Glutamatergic neuron (in vitro differentiated cells): ENCODE data around the gene SEC16B. TPM values are rescaled to one million over a fixed set of nuclear protein-coding genes. Genes with fewer than 3 reads are reported as not detected.

Source experiments
- DNase-seq: peaks from one replicate; pipeline ENCODE4 v3.0.0; 2022
- H3K27ac Mint-ChIP-seq: one replicate; pipeline ENCODE4 v1.8.0; 2020; ENCODE audit warnings: mild to moderate bottlenecking, mixed read lengths, inconsistent platforms; ENCODE audit not compliant: unreplicated experiment
- H3K27me3 Mint-ChIP-seq: one replicate; pipeline ENCODE4 v1.8.0; 2020; ENCODE audit warnings: mild to moderate bottlenecking, moderate library complexity, mixed read lengths, inconsistent platforms; ENCODE audit not compliant: unreplicated experiment
- H3K36me3 Mint-ChIP-seq: one replicate; pipeline ENCODE4 v1.8.0; 2020; ENCODE audit warnings: mild to moderate bottlenecking, mixed read lengths, inconsistent platforms; ENCODE audit not compliant: unreplicated experiment
- H3K4me1 Mint-ChIP-seq: one replicate; pipeline ENCODE4 v1.8.0; 2020; ENCODE audit warnings: mild to moderate bottlenecking, low read depth, mixed read lengths, inconsistent platforms; ENCODE audit not compliant: unreplicated experiment
- H3K4me3 Mint-ChIP-seq: one replicate; pipeline ENCODE4 v1.8.0; 2020; ENCODE audit warnings: mild to moderate bottlenecking, mixed read lengths, inconsistent platforms; ENCODE audit not compliant: unreplicated experiment
- H3K9me3 Mint-ChIP-seq: one replicate; pipeline ENCODE4 v1.8.0; 2020; ENCODE audit warnings: mild to moderate bottlenecking, moderate library complexity, mixed read lengths, inconsistent platforms; ENCODE audit not compliant: unreplicated experiment
- total RNA-seq: library from RNA; stranded (reverse); fragmentation: NEBNext Ultra II Directional; extraction: Animal tissue kit (Norgen Biotek cat#: 25700); gene quantifications from one replicate; pipeline ENCODE4 v1.2.1, GENCODE V29; 2021; ENCODE audit not compliant: unreplicated experiment
- TF ChIP-seq, protein P1 (sequence below): fragments of 200-600 bp; sonication (generic); IDR thresholded peaks from one replicate; pipeline ENCODE4 v1.5.0; 2021; ENCODE audit not compliant: partially characterized antibody, unreplicated experiment

The SEC16B gene
- total RNA-seq, 1 donor from 2014 or later, result 0.93 TPM

DNA sequence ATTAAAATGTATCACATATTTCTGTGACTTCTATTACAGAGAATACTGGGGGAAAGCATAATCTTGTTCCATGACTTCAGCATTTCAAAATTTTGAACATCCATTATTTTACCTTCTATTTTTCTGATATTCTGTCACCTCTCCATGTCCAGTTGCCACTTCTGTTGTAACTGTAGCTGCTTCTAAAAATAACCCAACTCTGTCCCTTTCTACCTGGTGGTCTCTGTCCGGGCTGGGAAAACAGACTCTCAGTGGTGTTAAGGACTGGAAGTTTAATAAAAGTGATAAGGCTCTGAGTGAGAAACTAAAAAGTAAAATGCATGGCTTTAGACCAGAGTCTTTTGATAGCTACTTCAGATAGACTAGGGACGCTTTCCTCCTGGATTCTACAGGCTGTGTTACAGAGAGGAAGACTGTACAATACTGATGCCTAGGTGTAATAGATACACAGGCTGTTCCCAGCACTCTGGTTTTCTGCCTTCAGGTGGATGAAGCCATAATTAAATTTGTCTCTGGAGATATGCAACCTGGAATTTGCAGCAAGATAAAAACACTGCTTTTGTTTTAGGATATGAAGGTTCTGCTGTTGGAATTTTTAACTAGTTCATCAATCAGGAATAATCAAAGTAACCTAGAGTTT, 42.1 kb upstream of the SEC16B start:
- H3K27ac Mint-ChIP-seq, result no peak overlapping the region
- DNase-seq, result no peak
- H3K9me3 Mint-ChIP-seq, result no peaks in the 10 kb centered on the region
- H3K4me1 Mint-ChIP-seq, result no peaks in the 10 kb centered on the region
- no peaks in the 10 kb centered on the region for H3K36me3 Mint-ChIP-seq
- TF ChIP-seq, protein P1, sequence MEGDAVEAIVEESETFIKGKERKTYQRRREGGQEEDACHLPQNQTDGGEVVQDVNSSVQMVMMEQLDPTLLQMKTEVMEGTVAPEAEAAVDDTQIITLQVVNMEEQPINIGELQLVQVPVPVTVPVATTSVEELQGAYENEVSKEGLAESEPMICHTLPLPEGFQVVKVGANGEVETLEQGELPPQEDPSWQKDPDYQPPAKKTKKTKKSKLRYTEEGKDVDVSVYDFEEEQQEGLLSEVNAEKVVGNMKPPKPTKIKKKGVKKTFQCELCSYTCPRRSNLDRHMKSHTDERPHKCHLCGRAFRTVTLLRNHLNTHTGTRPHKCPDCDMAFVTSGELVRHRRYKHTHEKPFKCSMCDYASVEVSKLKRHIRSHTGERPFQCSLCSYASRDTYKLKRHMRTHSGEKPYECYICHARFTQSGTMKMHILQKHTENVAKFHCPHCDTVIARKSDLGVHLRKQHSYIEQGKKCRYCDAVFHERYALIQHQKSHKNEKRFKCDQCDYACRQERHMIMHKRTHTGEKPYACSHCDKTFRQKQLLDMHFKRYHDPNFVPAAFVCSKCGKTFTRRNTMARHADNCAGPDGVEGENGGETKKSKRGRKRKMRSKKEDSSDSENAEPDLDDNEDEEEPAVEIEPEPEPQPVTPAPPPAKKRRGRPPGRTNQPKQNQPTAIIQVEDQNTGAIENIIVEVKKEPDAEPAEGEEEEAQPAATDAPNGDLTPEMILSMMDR, result no peak
- H3K27me3 Mint-ChIP-seq, result no peaks in the 10 kb centered on the region
- H3K4me3 Mint-ChIP-seq, result no peak overlapping the region

DNA sequence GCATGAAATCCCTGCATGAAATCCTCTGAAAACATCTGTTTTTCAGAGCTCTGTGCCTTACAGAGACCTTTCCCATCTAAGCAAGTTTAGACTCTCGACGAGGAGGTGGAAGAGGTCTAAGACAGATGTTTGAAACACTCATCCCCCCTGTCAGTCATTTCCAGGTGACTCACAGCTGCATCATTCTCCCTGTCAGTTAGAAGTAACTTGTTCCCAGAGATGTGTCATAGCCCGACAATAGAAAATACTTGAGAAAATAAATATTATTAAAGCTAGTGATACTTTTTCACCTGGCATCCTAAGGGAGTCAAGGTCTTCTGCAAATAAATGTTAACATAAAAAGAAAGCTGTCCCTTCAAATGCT, 41.6 kb upstream of the SEC16B start:
- TF ChIP-seq, protein P1, result no peak
- Mint-ChIP-seq H3K27ac (no peak overlapping the region), H3K36me3 (no peaks in the 10 kb centered on the region), H3K4me1 (no peaks in the 10 kb centered on the region), H3K9me3 (no peaks in the 10 kb centered on the region), H3K4me3 (no peak overlapping the region), H3K27me3 (no peaks in the 10 kb centered on the region)
- no peak for DNase-seq

DNA sequence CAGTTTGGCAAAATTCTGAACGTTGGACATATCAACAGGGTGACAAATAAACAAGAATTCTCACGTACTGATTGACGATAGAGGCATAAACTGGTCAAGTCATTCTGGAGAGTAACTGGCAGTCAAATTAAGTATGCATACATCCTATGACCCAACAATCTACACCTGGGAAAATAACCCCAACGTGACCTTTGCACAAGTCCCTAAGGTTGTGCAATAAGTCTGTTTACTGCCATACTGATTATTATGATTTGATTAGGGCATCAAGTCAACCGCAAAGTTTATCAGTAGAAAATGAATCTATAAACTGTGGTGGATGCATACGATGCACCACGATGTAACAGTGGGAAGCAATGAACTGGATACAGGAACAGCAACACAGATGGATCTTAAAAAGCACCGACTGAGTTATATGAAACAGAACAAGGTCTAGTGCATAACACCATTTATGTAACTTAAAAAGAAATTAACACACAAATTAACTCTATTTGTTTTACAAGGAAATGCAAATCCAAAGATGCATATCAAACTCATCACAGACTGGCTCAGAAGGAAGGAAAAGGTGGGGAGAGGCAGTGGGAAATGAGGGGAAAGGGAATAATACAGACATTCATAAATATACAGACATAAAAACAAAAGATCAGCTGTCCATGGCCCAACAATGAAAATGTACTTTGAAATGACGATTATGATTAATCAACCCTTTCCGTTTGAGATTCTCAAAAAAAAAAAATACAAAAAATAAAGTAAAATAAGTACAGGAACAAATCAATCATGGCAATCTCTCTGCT, 41.0 kb upstream of the SEC16B start:
- Mint-ChIP-seq H3K9me3 (no peaks in the 10 kb centered on the region), H3K27me3 (no peaks in the 10 kb centered on the region), H3K27ac (no peak overlapping the region), H3K4me1 (no peaks in the 10 kb centered on the region), H3K4me3 (no peak overlapping the region), H3K36me3 (no peaks in the 10 kb centered on the region)
- TF ChIP-seq, protein P1, result no peak
- no peak for DNase-seq

DNA sequence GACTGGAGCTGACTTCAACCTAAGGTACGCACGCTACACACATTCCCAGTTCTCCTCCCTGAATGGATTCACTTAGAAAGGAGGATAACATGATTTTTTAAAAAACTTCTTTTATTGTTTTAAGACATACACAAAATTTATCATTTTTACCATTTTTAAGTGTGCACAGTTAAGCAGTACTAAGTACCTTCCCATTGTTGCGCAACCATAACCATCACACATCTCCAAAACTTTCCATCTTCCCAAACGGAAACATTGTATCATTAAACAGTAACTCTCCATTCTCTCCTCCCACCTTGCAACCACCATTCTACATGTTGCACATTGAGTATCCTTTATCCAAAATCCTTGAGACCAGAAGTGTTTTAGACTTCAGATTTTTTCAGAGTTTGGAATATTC, 36.2 kb upstream of the SEC16B start:
- H3K4me3 Mint-ChIP-seq, result no peak overlapping the region
- no peaks in the 10 kb centered on the region for H3K27me3 Mint-ChIP-seq
- H3K4me1 Mint-ChIP-seq, result no peaks in the 10 kb centered on the region
- H3K9me3 Mint-ChIP-seq, result no peaks in the 10 kb centered on the region
- TF ChIP-seq, protein P1, result no peak
- no peak overlapping the region for H3K27ac Mint-ChIP-seq
- DNase-seq, result no peak
- H3K36me3 Mint-ChIP-seq, result no peaks in the 10 kb centered on the region

DNA sequence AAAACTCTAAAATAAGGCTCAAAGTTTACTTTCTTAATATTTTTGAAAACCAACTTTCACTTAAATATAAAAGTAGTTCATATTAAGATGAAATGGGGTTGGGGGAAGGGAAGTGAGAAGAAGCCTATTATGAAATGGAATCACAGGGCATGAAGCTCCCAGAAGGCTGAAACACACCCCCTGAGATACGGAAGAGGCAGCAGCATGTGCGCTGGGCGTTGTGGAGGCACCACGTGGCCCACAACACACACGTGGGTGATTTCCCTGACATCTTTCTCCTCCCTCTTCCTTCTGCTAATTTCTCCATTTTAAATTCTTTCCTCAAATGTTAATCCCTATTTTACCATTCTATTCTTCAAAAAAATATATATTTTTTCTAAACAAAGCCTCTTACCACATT, 35.6 kb upstream of the SEC16B start:
- H3K4me3 Mint-ChIP-seq, result no peak overlapping the region

More for the DNA sequence above, 35.6 kb upstream of the SEC16B start:
- TF ChIP-seq, protein P1, result no peak
- Mint-ChIP-seq H3K27me3 (no peaks in the 10 kb centered on the region), H3K4me1 (no peaks in the 10 kb centered on the region), H3K36me3 (no peaks in the 10 kb centered on the region), H3K27ac (no peak overlapping the region), H3K9me3 (no peaks in the 10 kb centered on the region)
- no peak for DNase-seq
